GM12878 (cell line): ENCODE results near the gene TTLL10. TPM values are rescaled to one million over a fixed set of nuclear protein-coding genes. Genes with fewer than 3 reads are reported as not detected.

ENCODE experiments used
- CBX3 ChIP-seq: fragments of 200-600 bp; sonication (generic); IDR thresholded peaks from 2 replicates; pipeline ENCODE4 v1.6.1; 2016; ENCODE audit warnings: low read depth, borderline replicate concordance
- E2F4 ChIP-seq: IDR thresholded peaks from 2 replicates; pipeline ENCODE4 v1.6.1; 2012; ENCODE audit warnings: low read depth, low read length, improper control_type of control experiment
- MYC ChIP-seq: IDR thresholded peaks from 2 replicates; pipeline ENCODE4 v1.6.1; 2011; ENCODE audit warnings: mild to moderate bottlenecking, low read length, moderate library complexity, inconsistent platforms; ENCODE audit not compliant: insufficient read depth, insufficient replicate concordance, insufficient read length, severe bottlenecking
- SMARCA5 ChIP-seq: fragments of 450-650 bp; IDR thresholded peaks from 2 replicates; pipeline ENCODE4 v1.6.1; 2017; ENCODE audit warnings: mild to moderate bottlenecking
- TCF12 ChIP-seq: IDR thresholded peaks from 2 replicates; pipeline ENCODE4 v1.6.1; 2011; ENCODE audit warnings: low read depth, mild to moderate bottlenecking, low read length
- ZBTB11 ChIP-seq: fragments of 450-650 bp; formaldehyde crosslinking; IDR thresholded peaks from 2 replicates; pipeline ENCODE4 v1.5.0; 2022; ENCODE audit warnings: mild to moderate bottlenecking, missing genetic modification characterization
- polyA plus RNA-seq, 11 experiments: library from polyadenylated mRNA; depleted of rRNA in 4 of 11; unstranded in 6 of 11; stranded (reverse) in 5 of 11; fragments of >200 nt; fragmentation: Nextera tagmentation in 4 of 11; fragmentation: Illumina TruSeq in 1 of 11; extraction: Ambion mirVana in 4 of 11; extraction: Trizol in 1 of 11; gene quantifications; 1 replicate in 1 of 11; 2 replicates in 10 of 11; pipeline versions ENCODE4 v1.2.1 to v1.2.3, GENCODE V29; 2011 to 2016; ENCODE audit warnings: inconsistent platforms in 2 of 11, missing spikeins in 2 of 11, low read depth in 1 of 11
- total RNA-seq, 4 experiments: library from RNA; depleted of rRNA in 3 of 4; stranded (reverse); fragments of >200 nt in 3 of 4; fragmentation: Illumina TruSeq in 1 of 4; extraction: Trizol in 1 of 4; gene quantifications; 2 replicates each; pipeline versions ENCODE4 v1.2.1 to v1.2.3, GENCODE V29; 2013 to 2021
- TF ChIP-seq, protein P1 (sequence below): IDR thresholded peaks from 2 replicates; pipeline ENCODE4 v1.6.1; 2012; ENCODE audit warnings: low read depth, low read length, improper control_type of control experiment

TTLL10 gene
- total and polyA plus RNA-seq, 10 of the 15 experiments (the other 5 are each of a cell fraction or from before 2014, with no cell fraction given) = not detected

DNA sequence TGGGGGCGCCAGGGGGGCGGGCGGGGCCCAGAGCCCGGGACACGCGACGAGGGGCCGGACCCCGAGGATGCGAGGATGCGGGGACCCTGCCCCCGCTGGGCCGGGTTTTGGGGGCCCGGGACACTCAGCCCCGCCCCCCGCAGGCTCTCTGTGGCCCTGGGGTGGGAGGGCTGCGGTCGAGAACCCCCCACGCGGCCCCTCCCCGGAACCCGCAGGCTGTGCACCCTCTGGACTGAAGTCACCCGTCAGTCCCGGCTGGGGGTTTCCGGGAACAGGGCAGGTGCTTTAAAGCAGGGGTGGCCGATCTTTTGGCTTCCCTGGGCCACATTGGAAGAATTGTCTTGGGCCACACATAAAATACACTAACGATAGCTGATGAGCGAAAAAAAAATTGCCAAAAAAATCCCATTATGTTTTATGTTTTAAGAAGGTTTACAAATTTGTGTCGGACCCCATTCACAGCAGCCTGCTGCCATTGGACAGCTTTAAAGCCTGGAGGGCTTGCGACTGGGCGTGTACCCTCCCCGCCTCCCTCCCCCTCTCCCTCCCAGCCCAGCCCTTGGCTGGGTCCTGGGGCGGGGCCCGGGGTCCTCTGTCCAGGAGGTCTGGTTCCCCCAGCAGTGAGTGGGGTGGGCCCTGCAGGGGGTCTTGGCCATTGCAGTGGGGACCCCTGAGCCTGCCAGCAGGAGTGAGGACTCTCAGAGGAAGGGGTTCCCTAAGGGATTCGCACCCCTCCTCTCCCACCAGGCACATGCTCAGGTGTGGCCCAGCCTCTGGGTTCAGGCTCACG, 36.2 kb upstream of the TTLL10 start (continued):
- TF ChIP-seq TCF12 (peak; percentile 50; the same call in 1 of the 2 replicates), E2F4 (no peak), ZBTB11 (CRISPR knock-in tag) (no peak), SMARCA5 (no peak), MYC (no peak), CBX3 (no peak)
- TF ChIP-seq, protein P1, sequence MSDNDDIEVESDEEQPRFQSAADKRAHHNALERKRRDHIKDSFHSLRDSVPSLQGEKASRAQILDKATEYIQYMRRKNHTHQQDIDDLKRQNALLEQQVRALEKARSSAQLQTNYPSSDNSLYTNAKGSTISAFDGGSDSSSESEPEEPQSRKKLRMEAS = no peak
